ENCODE data around the gene RGS11.
"Not testable (repeated sequence)": the region's sequence is repeated elsewhere in the genome, so short reads cannot be mapped to it uniquely, and the experiment has no call there.

RGS11 gene

GRCh38 chr16:261031-261691, 14.6 kb downstream of the RGS11 start:
- no peak for DNase-seq

DNA sequence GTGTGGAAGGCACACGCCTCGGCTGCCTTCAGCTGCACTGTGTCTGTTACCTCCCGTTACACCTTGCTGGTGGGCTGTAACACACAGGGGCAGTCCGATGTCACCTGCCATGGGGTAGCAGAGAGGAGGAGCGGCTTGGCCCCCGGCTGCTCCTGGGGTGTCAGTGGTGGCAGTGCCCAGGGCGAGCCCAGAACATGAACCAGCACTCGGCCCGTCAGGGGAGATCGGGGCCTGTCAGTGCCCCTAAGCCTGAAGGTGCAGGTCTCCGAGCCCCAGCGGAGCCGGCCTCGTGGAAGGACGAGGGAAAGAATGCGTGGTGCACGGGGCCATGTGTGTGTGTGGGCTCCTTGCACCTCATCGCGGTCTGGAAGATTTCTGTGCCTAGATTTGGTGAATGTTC, 15.4 kb downstream of the RGS11 start:
- no peak for DNase-seq

- DNase-seq = no peak
Observed at GRCh38 chr16:259814-260253, 15.9 kb downstream of the RGS11 start.

DNA sequence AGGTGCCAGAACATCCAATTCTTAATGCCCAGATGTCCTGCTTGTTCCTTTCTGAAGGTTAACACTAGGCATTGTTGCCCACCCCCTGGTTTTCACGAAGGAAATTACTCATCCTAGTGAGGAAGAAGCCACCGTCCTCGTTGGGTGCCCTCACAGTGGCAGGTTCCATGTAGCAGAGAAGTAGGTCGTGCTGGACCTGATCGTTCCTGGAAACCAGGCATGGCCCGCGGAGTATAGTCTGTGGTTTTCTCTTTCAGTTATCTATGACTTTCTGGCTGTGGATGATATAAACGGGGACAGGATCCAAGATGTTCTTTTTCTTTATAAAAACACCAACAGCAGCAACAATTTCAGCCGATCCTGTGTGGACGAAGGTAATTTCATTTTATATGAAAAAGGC, 16.5 kb downstream of the RGS11 start:
- no peak for DNase-seq

- DNase-seq = not testable (repeated sequence)
Observed at GRCh38 chr16:258091-258490, 17.7 kb downstream of the RGS11 start.

DNA sequence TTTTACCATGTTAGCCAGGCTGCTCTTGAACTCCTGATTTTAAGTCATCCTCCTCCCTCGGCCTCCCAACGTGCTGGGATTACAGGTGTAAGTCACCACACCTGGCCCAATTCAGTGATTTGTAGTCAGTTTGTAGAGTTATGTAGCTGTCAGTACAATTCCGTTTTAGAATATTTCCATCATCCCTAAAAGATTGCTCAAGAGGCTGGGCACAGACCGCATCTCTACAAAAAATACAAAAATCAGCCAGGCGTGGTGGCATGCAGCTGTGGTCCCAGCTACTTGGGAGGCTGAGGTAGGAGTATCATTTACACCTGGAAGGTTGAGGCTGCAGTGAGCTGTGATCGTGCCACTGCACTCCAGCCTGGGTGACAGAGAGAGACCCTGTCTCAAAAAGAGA, 20.6 kb downstream of the RGS11 start:
- DNase-seq = no peak

- DNase-seq = no peak
Observed at GRCh38 chr16:254461-254860, 21.3 kb downstream of the RGS11 start.

- no peak for DNase-seq
Observed at GRCh38 chr16:253833-254232, 21.9 kb downstream of the RGS11 start.

GRCh38 chr16:252366-253337, 23.1 kb downstream of the RGS11 start:
- DNase-seq = no peak

GRCh38 chr16:249431-249830, 26.3 kb downstream of the RGS11 start:
- no peak for DNase-seq

DNA sequence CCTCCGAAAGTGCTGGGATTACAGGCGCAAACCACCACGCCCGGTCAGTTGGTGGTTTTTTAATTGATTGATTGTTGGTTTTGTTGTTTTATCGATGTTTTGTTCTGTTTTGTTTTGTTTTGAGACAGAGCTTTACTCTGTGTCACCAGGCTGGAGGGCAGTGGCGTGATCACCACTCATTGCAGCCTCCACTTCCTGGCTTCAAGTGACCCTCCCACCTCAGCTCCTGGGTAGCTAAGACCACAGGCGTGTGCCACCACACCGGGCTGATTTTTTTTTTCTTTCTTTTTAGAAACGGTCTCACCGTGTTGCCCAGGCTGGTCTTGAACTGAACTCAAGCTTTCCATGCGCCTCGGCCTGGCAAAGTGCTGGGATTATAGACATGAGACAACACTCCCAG, 28.7 kb downstream of the RGS11 start:
- no peak for DNase-seq

- DNase-seq = no peak
Observed at GRCh38 chr16:245105-245504, 30.6 kb downstream of the RGS11 start.

DNA sequence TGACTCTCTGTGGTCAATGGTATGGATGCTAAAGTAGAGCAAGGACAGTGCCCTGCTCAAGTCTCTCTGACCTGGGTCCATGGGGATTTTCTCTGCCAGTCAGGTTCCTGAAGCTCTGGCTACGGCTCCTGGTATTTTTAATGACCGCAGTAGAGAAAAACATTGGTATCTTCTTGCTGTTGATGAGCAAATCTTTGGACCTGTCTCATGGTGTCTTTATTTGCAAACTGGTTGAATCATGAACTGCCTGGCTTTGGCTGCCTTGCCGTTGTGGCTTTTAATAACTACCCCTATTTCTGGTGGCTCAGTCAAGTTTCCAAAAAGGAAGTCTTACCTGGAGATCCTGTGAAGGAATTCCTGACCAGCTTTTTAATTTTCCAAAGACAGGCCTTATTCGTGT, 32.4 kb downstream of the RGS11 start:
- no peak for DNase-seq

GRCh38 chr16:242281-242680, 33.5 kb downstream of the RGS11 start:
- DNase-seq = no peak

GRCh38 chr16:240559-240958, 35.2 kb downstream of the RGS11 start:
- DNase-seq = no peak

DNA sequence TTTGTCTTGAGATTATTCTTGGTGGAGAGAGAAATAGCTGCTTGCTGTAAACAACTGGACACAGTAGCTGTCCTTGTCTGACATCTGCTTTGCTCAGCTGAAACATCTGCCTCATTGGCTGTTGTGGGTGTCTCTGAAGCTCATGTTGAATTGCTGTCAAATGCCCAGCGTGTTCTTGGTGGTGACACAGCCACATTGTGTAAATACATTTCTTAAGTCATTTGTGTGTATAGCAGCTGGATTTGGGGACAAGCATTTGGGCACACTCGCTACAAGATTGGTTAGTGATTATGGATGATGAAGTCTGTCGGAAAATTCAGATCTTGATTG, 35.8 kb downstream of the RGS11 start:
- DNase-seq = peak; percentile 47

DNA sequence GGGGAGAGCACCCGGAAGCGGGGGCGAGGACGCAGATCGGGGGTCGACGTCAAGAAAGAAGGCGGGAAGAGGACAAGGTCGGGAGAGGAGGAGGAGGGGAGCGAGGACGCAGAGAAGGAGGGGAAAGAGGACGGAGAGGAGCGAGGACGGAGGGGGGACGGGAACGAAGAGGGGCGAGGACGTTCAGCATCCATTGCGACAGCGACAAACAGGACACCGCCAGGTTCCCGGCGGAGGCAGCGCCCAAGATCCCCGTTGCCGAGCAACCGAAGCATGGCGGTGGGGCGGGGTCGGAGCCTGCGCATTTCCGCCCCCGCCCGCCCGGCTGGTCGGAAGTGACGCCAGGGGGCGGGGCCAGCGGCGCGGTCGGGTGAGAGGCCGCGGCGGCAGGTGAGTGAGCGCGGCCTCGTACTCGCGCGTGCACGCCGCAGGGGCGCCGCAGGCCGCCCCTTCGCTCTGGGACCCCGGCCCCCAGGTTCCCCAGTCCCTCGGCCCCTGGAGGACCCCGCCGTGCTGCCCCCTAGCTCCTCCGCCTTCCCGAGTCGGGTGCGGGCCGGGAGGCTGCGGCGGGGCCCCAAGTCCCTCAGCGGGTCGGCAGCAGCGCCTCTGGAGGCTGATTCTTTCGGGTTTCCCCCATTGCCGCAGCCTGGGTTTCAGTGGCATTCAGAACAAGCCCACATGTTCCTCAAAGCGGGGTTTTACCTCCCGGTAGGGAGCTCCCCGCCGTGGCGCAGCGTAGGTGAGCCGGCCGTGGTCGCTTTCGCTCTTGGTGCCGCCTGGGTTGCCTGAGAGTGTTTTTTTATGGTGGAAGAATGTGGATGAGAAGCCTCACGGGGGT, 41.1 kb downstream of the RGS11 start, which contains the start of gene FAM234A:
Gene FAM234A, plus strand, starts transcription at position 354 of the 838 bp plus-strand sequence. CDS start 19,593 bp downstream, outside the sequence.
- DNase-seq = peak; percentile 89

DNA sequence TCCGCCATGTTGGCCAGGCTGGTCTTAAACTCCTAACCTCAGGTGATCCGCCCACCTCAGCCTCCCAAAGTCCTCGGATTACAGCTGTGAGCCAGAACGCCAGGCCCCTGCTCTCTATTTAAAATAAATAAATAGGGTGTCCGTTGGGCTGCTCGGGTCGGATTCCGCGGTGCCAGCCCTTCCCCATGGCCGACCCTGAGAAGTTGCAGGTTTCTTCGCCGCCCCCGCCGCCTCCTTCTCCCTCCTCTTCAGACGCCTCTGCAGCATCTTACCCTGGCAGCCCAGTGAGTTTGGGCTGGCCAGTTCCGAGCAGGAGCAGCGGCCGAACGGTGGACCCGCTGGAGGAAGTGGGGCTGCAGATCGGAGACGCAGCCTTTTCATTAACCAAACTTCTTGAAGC, 44.8 kb downstream of the RGS11 start:
- no peak for DNase-seq

- not testable (repeated sequence) for DNase-seq
Observed at GRCh38 chr16:230351-230750, 45.4 kb downstream of the RGS11 start.

- DNase-seq = no peak
Observed at GRCh38 chr16:229731-230281, 45.9 kb downstream of the RGS11 start.

- DNase-seq = peak; percentile 75
Observed at GRCh38 chr16:228852-229730, 46.7 kb downstream of the RGS11 start, which contains the start of gene LUC7L. LUC7L (minus strand) TSS chr16:229449; CDS start chr16:229339, 110 bp downstream.

Data from MV-4-11 (cell line).